K562 (cell line): ENCODE data around the gene TESK1. TPM values are rescaled to one million over a fixed set of nuclear protein-coding genes. Genes with fewer than 3 reads are reported as not detected.
"Not testable (repeated sequence)": the region's sequence is repeated elsewhere in the genome, so short reads cannot be mapped to it uniquely, and the experiment has no call there.

Experiments
- ATAC-seq: fragments of 200-7000 bp; cut with Tn5 transposase; 3 replicates; pipeline ENCODE4 v1.9.1; 2020; ENCODE audit warnings: moderate library complexity
- BruUV-seq: library from RNA; stranded (reverse); fragments of 400-500 nt; replicated peaks from 2 replicates; lab custom pipeline; 2021; lab: Mats Ljungman, UMichigan
- CTCF ChIA-PET: fragments of 300-600 bp; formaldehyde crosslinking; extraction: SDS; loops from one replicate; lab custom pipeline; 2021; ENCODE audit warnings: low intra/inter-chr PET ratio; lab: Yijun Ruan, JAX
- POLR2A ChIA-PET: fragments of 300-600, 350-650 bp; sonication (Branson Sonifier 250); formaldehyde crosslinking; extraction: SDS; loops from one replicate; lab custom pipeline; 2021; ENCODE audit warnings: antibody characterized with exemption, inconsistent platforms; lab: Yijun Ruan, JAX
- DNase-seq, 4 experiments: peaks; one replicate each; pipeline versions ENCODE4 v3.0.0 to v3.0.0-alpha.2; 2011 to 2018; ENCODE audit warnings: low spot score in 3 of 4, mixed read lengths in 3 of 4; ENCODE audit errors: extremely low read depth in 1 of 4
- FAIRE-seq: peaks from 2 replicates; lab custom pipeline; 2011; peaks lifted over from hg19 to GRCh38; lab: Jason Lieb, UNC
- H2AFZ ChIP-seq: 2 replicates; pipeline ENCODE4 v1.6.0; 2011; ENCODE audit warnings: low read depth, low read length, control low read depth, inconsistent platforms
- H3K27ac ChIP-seq: fragments of 200-600 bp; 3 replicates; pipeline ENCODE4 v1.8.0; 2011; ENCODE audit warnings: low read depth, mild to moderate bottlenecking, control low read depth, inconsistent platforms, low read length, moderate library complexity, mixed read lengths; ENCODE audit errors: extremely low read depth
- H3K27me3 ChIP-seq, 2 experiments: fragments of 300-600 bp in 1 of 2; 2 replicates in 1 of 2; 3 replicates in 1 of 2; pipeline versions ENCODE4 v1.6.0 to v1.8.0; 2011; ENCODE audit warnings: inconsistent platforms in 2 of 2, low read length in 2 of 2, mild to moderate bottlenecking in 1 of 2, mixed read lengths in 1 of 2, moderate library complexity in 1 of 2; ENCODE audit not compliant: control insufficient read depth in 2 of 2, insufficient read depth in 2 of 2
- H3K36me3 ChIP-seq: fragments of 300-600 bp; 3 replicates; pipeline ENCODE4 v1.8.0; 2011; ENCODE audit warnings: mild to moderate bottlenecking, low read length, inconsistent platforms; ENCODE audit not compliant: control insufficient read depth, insufficient read depth
- H3K4me1 ChIP-seq, 2 experiments: fragments of 200-600 bp in 1 of 2; replicated peaks in 1 of 2; 2 replicates in 1 of 2; 3 replicates in 1 of 2; pipeline versions ENCODE4 v1.5.1 to v1.8.0; 2011; ENCODE audit warnings: inconsistent platforms in 2 of 2, low read length in 2 of 2, mild to moderate bottlenecking in 1 of 2, mixed read lengths in 1 of 2, moderate library complexity in 1 of 2; ENCODE audit not compliant: control insufficient read depth in 2 of 2, insufficient read depth in 2 of 2
- H3K4me2 ChIP-seq: 2 replicates; pipeline ENCODE4 v1.6.1; 2011; ENCODE audit warnings: low read length, control low read depth, inconsistent platforms, mixed read lengths; ENCODE audit not compliant: insufficient read depth
- H3K4me3 ChIP-seq: fragments of 200-600 bp; sonication (generic), shearing (Covaris generic); 2 replicates; pipeline ENCODE4 v1.5.1; 2016; ENCODE audit warnings: control low read depth, inconsistent platforms
- H3K79me2 ChIP-seq: fragments of 200-600 bp; 3 replicates; pipeline ENCODE4 v1.8.0; 2011; ENCODE audit warnings: low read length, inconsistent platforms; ENCODE audit not compliant: control insufficient read depth, insufficient read depth
- H3K9ac ChIP-seq, 2 experiments: 2 replicates each; pipeline versions ENCODE4 v1.6.0 to v1.6.1; 2011; ENCODE audit warnings: low read depth in 2 of 2, low read length in 2 of 2, control low read depth in 1 of 2, inconsistent platforms in 1 of 2, mild to moderate bottlenecking in 1 of 2, mixed read lengths in 1 of 2; ENCODE audit not compliant: insufficient read depth in 1 of 2
- H3K9me1 ChIP-seq: one replicate; pipeline ENCODE4 v1.6.0; 2011; ENCODE audit warnings: inconsistent platforms, mild to moderate bottlenecking, low read length, moderate library complexity; ENCODE audit not compliant: control insufficient read depth, insufficient read depth
- H3K9me3 ChIP-seq: replicated peaks from 2 replicates; pipeline ENCODE4 v1.5.1; 2011; ENCODE audit warnings: low read depth, low read length, inconsistent platforms; ENCODE audit not compliant: control insufficient read depth, insufficient read depth
- H4K20me1 ChIP-seq: replicated peaks from 2 replicates; pipeline ENCODE4 v1.6.1; 2011; ENCODE audit warnings: low read length, inconsistent platforms, mixed read lengths; ENCODE audit not compliant: control insufficient read depth, insufficient read depth
- CBFA2T3 ChIP-seq: fragments of 450-650 bp; IDR thresholded peaks from 2 replicates; pipeline ENCODE4 v1.6.1; 2017
- LEF1 ChIP-seq: fragments of 450-650 bp; IDR thresholded peaks from 2 replicates; pipeline ENCODE4 v1.6.1; 2016; ENCODE audit warnings: mild to moderate bottlenecking
- RFX1 ChIP-seq: fragments of 450-650 bp; IDR thresholded peaks from 2 replicates; pipeline ENCODE4 v1.6.1; 2016; ENCODE audit warnings: mild to moderate bottlenecking, moderate library complexity
- SIN3A ChIP-seq, 2 experiments: fragments of 150-350 bp in 1 of 2; IDR thresholded peaks; 2 replicates each; pipeline ENCODE4 v1.6.1; 2011 to 2016; ENCODE audit warnings: borderline replicate concordance in 2 of 2, low read depth in 2 of 2, low read length in 2 of 2, mild to moderate bottlenecking in 2 of 2, moderate library complexity in 2 of 2; ENCODE audit not compliant: control insufficient read depth in 1 of 2
- SRSF3 ChIP-seq: fragments of 200-400 bp; formaldehyde crosslinking; IDR thresholded peaks from 2 replicates; pipeline ENCODE4 v1.6.1; 2016; ENCODE audit warnings: mild to moderate bottlenecking, low read length, moderate library complexity; ENCODE audit not compliant: insufficient read depth
- TOE1 ChIP-seq, 2 experiments: fragments of 450-650 bp in 1 of 2; sonication (generic) in 1 of 2; formaldehyde crosslinking in 1 of 2; IDR thresholded peaks; 2 replicates each; pipeline versions ENCODE4 v1.7.1 to v1.8.0; 2016 to 2022; ENCODE audit warnings: borderline replicate concordance in 2 of 2, mild to moderate bottlenecking in 2 of 2, antibody characterized with exemption in 1 of 2, inconsistent platforms in 1 of 2, low read depth in 1 of 2, missing genetic modification reagents in 1 of 2, moderate library complexity in 1 of 2
- TRIM24 ChIP-seq, 2 experiments: fragments of 450-650 bp; IDR thresholded peaks; 2 replicates each; pipeline ENCODE4 v1.6.1; 2016
- WGBS: fragments of 100-300 bp; shearing (Covaris generic); methylation state at CpG from one replicate; pipeline ENCODE4 v1.1.6; 2016; ENCODE audit warnings: low coverage, mixed read lengths; ENCODE audit not compliant: insufficient coverage; ENCODE audit errors: missing lambda C conversion rate; 5-methylcytosine and 5-hydroxymethylcytosine counted together
- in situ Hi-C: fragments of 300-500 bp; cut with MboI; formaldehyde crosslinking; loops from 4 replicates; pipeline ENCODE4 v1.15.0; 2018; ENCODE audit warnings: inconsistent platforms, mixed read lengths
- intact Hi-C: fragments of 100-400 bp; cut with micrococcal nuclease; formaldehyde crosslinking; loops from 2 replicates; pipeline ENCODE4 v1.14.2; 2022
- polyA plus RNA-seq, 8 experiments: library from polyadenylated mRNA; depleted of rRNA in 4 of 8; stranded (reverse) in 5 of 8; unstranded in 3 of 8; fragments of >200 nt; fragmentation: Nextera tagmentation in 2 of 8; fragmentation: Illumina TruSeq in 1 of 8; extraction: Ambion mirVana in 2 of 8; extraction: Trizol in 1 of 8; gene quantifications; 2 replicates each; pipeline versions ENCODE4 v1.2.1 to v1.2.3, GENCODE V29; 2011 to 2014; ENCODE audit warnings: inconsistent platforms in 1 of 8, missing spikeins in 1 of 8
- total RNA-seq, 7 experiments: library from RNA; depleted of rRNA in 6 of 7; stranded (reverse); fragments of >200 nt in 6 of 7; fragmentation: Illumina TruSeq in 2 of 7; extraction: Trizol in 2 of 7; gene quantifications; 2 replicates each; pipeline versions ENCODE4 v1.2.1 to v1.2.3, GENCODE V29; 2011 to 2021; ENCODE audit warnings: low replicate concordance in 1 of 7
- TF ChIP-seq, protein P1 (sequence below): fragments of 450-650 bp; conservative IDR thresholded peaks from 2 replicates; pipeline ENCODE4 v1.6.1; 2016; ENCODE audit warnings: missing genetic modification characterization, low read depth, mild to moderate bottlenecking, control low read depth, missing compliant biosample characterization
- TF ChIP-seq, protein P2 (sequence below): fragments of 250-450 bp; sonication (Bioruptor Pico); IDR thresholded peaks from 2 replicates; pipeline ENCODE4 v1.5.0; 2021
- TF ChIP-seq, protein P3 (sequence below): sonication (generic); formaldehyde crosslinking; IDR thresholded peaks from 2 replicates; pipeline ENCODE4 v1.9.0; 2022; ENCODE audit warnings: mild to moderate bottlenecking, missing genetic modification reagents

The TESK1 gene
- total and polyA plus RNA-seq, 9 of the 15 experiments (the other 6 are each of a cell fraction or from before 2014, with no cell fraction given) = 0.07 to 10.4 (median 4.1) TPM

DNA sequence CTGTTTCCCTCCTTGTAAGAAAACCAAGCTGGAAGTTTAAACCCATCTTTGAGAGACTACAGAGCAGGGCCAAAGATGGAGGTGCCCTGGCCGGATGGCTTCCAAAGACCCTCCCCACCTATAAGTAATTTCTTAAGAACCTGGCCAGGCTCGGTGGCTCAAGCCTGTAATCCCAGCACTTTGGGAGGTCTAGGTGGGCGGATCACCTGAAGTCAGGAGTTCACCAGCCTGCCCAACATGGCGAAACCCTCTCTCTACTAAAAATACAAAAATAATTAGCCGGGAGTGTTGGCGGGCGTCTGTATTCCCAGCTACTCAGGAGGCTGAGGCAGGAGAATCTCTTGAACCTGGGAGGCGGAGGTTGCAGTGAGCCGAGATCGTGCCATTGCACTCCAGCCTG, 40.7 kb downstream of the TESK1 start:
- not testable (repeated sequence) for H3K27ac ChIP-seq, BruUV-seq, H3K9me1 ChIP-seq, DNase-seq, H3K9ac ChIP-seq, H3K36me3 ChIP-seq, H3K79me2 ChIP-seq, H3K27me3 ChIP-seq, FAIRE-seq, H4K20me1 ChIP-seq, H3K9me3 ChIP-seq, ATAC-seq
- Histone ChIP-seq H2AFZ (peak overlapping the region; percentile 96; the same call in 1 of the 2 replicates), H3K4me3 (peak overlapping the region; percentile 49), H3K4me1 (peaks cover 29 to 31% of the 10 kb centered on the region in 2 experiments), H3K4me2 (0 out of 2 replicates have a peak overlapping the region, but pooled peaks have one; percentile 84)
- POLR2A ChIA-PET = interaction anchor here (0.5 to 2.7 kb wide), 5 partner anchors 11 to 594 kb away, joined by 3 to 14 read pairs (median 3); partner anchors contain the start of genes CCDC107 and RMRP
- in situ Hi-C loops (loop anchor here (5.0 kb wide), 1 partner anchor 38 kb away; the partner anchor contains the start of gene TESK1), intact Hi-C loops (loop anchor here (5.0 kb wide), 1 partner anchor 237 kb away; no protein-coding TSS in a partner anchor)
- WGBS = 80% methylated on average over 6 of the region's 10 CpGs
- CTCF ChIA-PET = interaction anchor here (1.3 kb wide), 1 partner anchor 180 kb away, joined by 5 read pairs; no protein-coding TSS in a partner anchor

DNA sequence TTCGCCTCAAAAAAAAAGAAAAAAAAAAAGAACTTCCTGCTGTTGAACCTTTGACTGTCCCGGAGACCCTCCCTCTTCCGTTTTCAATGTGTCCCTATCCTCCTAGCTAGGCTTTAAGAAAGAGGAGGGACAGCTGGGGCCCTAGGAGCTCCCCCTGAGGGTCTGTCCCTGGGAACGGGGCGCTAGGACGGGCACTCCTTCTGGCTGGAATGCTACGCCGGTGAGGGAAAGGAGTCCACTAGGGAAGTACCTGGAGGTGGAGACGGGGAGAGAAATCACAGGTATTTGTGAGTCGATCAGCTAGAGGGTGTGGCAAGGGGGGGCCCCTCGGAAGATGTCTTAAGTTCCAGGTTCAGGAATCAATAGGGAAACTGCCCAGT, 41.1 kb downstream of the TESK1 start:
- WGBS = 12% methylated on average over 6 of the region's 11 CpGs
- no peaks in the 10 kb centered on the region for H3K36me3 ChIP-seq
- intact Hi-C loops = loop anchor here (5.0 kb wide), 1 partner anchor 236 kb away; no protein-coding TSS in a partner anchor
- ChIA-PET CTCF (interaction anchor here (0.6 to 1.3 kb wide), 2 partner anchors 113 to 180 kb away, joined by 3 to 5 read pairs; no protein-coding TSS in a partner anchor), POLR2A (interaction anchor here (0.5 to 2.7 kb wide), 4 partner anchors 11 to 595 kb away, joined by 3 to 14 read pairs (median 3); partner anchors contain the start of genes CCDC107 and RMRP)
- no peaks in the 10 kb centered on the region for H3K27me3 ChIP-seq
- H3K9me1 ChIP-seq = no peaks in the 10 kb centered on the region
- no peaks in the 10 kb centered on the region for H4K20me1 ChIP-seq
- FAIRE-seq (no peak), DNase-seq (peak in 3 of 4 experiments; percentile 23 to 35 (median 27)), ATAC-seq (no peak; the same call in 2 of the 3 replicates)
- in situ Hi-C loops = loop anchor here (5.0 kb wide), 1 partner anchor 39 kb away; the partner anchor contains the start of gene TESK1
- H3K9ac ChIP-seq = peak overlapping the region; percentile 75 to 91; a peak in 3 of 4 replicates
- H3K4me3 ChIP-seq = peak overlapping the region; percentile 49
- H3K4me2 ChIP-seq = peak overlapping the region; percentile 84
- peak overlapping the region; percentile 64; the same call in 2 of the 3 replicates for H3K27ac ChIP-seq
- H2AFZ ChIP-seq = peak overlapping the region; percentile 96
- H3K4me1 ChIP-seq = peaks cover 31 to 32% of the 10 kb centered on the region in 2 experiments
- TSS peak; percentile 66 for BruUV-seq
- no peaks in the 10 kb centered on the region for H3K79me2 ChIP-seq
- H3K9me3 ChIP-seq = no peaks in the 10 kb centered on the region
- TF ChIP-seq RFX1 (no peak), TOE1 (IDR thresholded peaks at IDR 0.05; ENCODE audit: borderline replicate concordance) (no peak), TOE1 (CRISPR knock-in tag; IDR thresholded peaks at IDR 0.05; ENCODE audit: borderline replicate concordance, low read depth) (no peak), SIN3A (IDR thresholded peaks at IDR 0.05; ENCODE audit: borderline replicate concordance in 2 of 2, control insufficient read depth in 1 of 2, low read depth in 2 of 2, low read length in 2 of 2) (no peak), LEF1 (no peak), TRIM24 (IDR thresholded peaks at IDR 0.05) (no peak), CBFA2T3 (no peak), SRSF3 (no peak)
- TF ChIP-seq, protein P1, sequence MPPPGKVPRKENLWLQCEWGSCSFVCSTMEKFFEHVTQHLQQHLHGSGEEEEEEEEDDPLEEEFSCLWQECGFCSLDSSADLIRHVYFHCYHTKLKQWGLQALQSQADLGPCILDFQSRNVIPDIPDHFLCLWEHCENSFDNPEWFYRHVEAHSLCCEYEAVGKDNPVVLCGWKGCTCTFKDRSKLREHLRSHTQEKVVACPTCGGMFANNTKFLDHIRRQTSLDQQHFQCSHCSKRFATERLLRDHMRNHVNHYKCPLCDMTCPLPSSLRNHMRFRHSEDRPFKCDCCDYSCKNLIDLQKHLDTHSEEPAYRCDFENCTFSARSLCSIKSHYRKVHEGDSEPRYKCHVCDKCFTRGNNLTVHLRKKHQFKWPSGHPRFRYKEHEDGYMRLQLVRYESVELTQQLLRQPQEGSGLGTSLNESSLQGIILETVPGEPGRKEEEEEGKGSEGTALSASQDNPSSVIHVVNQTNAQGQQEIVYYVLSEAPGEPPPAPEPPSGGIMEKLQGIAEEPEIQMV (tag) = no peak
- TF ChIP-seq, protein P2, sequence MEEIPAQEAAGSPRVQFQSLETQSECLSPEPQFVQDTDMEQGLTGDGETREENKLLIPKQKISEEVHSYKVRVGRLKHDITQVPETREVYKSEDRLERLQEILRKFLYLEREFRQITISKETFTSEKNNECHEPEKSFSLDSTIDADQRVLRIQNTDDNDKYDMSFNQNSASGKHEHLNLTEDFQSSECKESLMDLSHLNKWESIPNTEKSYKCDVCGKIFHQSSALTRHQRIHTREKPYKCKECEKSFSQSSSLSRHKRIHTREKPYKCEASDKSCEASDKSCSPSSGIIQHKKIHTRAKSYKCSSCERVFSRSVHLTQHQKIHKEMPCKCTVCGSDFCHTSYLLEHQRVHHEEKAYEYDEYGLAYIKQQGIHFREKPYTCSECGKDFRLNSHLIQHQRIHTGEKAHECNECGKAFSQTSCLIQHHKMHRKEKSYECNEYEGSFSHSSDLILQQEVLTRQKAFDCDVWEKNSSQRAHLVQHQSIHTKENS (CRISPR knock-in tag) = no peak
- TF ChIP-seq, protein P3, sequence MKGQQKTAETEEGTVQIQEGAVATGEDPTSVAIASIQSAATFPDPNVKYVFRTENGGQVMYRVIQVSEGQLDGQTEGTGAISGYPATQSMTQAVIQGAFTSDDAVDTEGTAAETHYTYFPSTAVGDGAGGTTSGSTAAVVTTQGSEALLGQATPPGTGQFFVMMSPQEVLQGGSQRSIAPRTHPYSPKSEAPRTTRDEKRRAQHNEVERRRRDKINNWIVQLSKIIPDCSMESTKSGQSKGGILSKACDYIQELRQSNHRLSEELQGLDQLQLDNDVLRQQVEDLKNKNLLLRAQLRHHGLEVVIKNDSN (CRISPR knock-in tag) = no peak
